ENCODE results near the gene B4GALNT1.

- TF ChIP-seq EZH2 (IDR thresholded peaks at IDR 0.05; ENCODE audit: low read length, missing control alignments) (no peak), CTCF (conservative IDR thresholded peaks at IDR 0.05 in 1 of 2, IDR thresholded peaks at IDR 0.05 in 1 of 2; ENCODE audit: low read depth in 1 of 2, low read length in 2 of 2) (no peak)
These were observed 28.4 kb upstream of the B4GALNT1 start for GRCh38 chr12:57661376-57661775.

Measured in fibroblast of lung (primary cell).